SK-N-SH treated with all-trans-retinoic acid at 6 μM for 48 hours (cell line): Measurements from ENCODE around the gene DOHH.

Experiments used
- ATAC-seq: fragments of 200-7000 bp; cut with Tn5 transposase; 3 replicates; pipeline ENCODE4 v1.9.1; 2020; ENCODE audit warnings: mild to moderate bottlenecking, moderate library complexity
- ARNTL ChIP-seq: fragments of 450-650 bp; formaldehyde crosslinking; IDR thresholded peaks from 2 replicates; pipeline ENCODE4 v1.5.0; 2020; ENCODE audit warnings: low read depth, mild to moderate bottlenecking, moderate library complexity, borderline replicate concordance
- BACH2 ChIP-seq: fragments of 250-450 bp; sonication (Bioruptor Pico); IDR thresholded peaks from 2 replicates; pipeline ENCODE4 v1.9.0; 2021; ENCODE audit warnings: mild to moderate bottlenecking, borderline replicate concordance
- ESRRG ChIP-seq: fragments of 250-450 bp; sonication (Bioruptor Pico); IDR thresholded peaks from 2 replicates; pipeline ENCODE4 v1.6.1; 2021; ENCODE audit warnings: mild to moderate bottlenecking
- GLIS3 ChIP-seq: fragments of 250-450 bp; sonication (Bioruptor Pico); IDR thresholded peaks from 2 replicates; pipeline ENCODE4 v1.5.0; 2020; ENCODE audit warnings: mild to moderate bottlenecking, moderate library complexity
- OSR1 ChIP-seq: fragments of 250-450 bp; sonication (Bioruptor Pico); IDR thresholded peaks from 2 replicates; pipeline ENCODE4 v1.8.0; 2022; ENCODE audit warnings: moderate library complexity, mild to moderate bottlenecking, inconsistent platforms
- PATZ1 ChIP-seq: fragments of 250-450 bp; sonication (Bioruptor Pico); IDR thresholded peaks from 2 replicates; pipeline ENCODE4 v1.8.0; 2020; ENCODE audit warnings: mild to moderate bottlenecking, moderate library complexity, borderline replicate concordance
- POU6F1 ChIP-seq: fragments of 250-450 bp; sonication (Bioruptor Pico); IDR thresholded peaks from 2 replicates; pipeline ENCODE4 v1.8.0; 2021; ENCODE audit warnings: low read depth, mild to moderate bottlenecking, moderate library complexity, borderline replicate concordance
- PPARA ChIP-seq: fragments of 250-450 bp; sonication (Bioruptor Pico); IDR thresholded peaks from 2 replicates; pipeline ENCODE4 v1.5.0; 2020; ENCODE audit warnings: mild to moderate bottlenecking, borderline replicate concordance
- SNAI2 ChIP-seq: fragments of 250-450 bp; sonication (Bioruptor Pico); IDR thresholded peaks from 2 replicates; pipeline ENCODE4 v1.5.0; 2020; ENCODE audit warnings: mild to moderate bottlenecking, moderate library complexity
- TCF4 ChIP-seq: fragments of 250-450 bp; sonication (Bioruptor Pico); IDR thresholded peaks from 2 replicates; pipeline ENCODE4 v1.8.0; 2021; ENCODE audit warnings: mild to moderate bottlenecking, moderate library complexity, borderline replicate concordance
- TOX ChIP-seq: fragments of 250-450 bp; sonication (Bioruptor Pico); IDR thresholded peaks from 2 replicates; pipeline ENCODE4 v1.8.0; 2021; ENCODE audit warnings: mild to moderate bottlenecking, moderate library complexity, borderline replicate concordance
- ZC3H10 ChIP-seq: fragments of 250-450 bp; sonication (Bioruptor Pico); IDR thresholded peaks from 2 replicates; pipeline ENCODE4 v1.5.1; 2021; ENCODE audit warnings: mild to moderate bottlenecking, moderate library complexity
- ZFP3 ChIP-seq: fragments of 250-450 bp; sonication (Bioruptor Pico); IDR thresholded peaks from 2 replicates; pipeline ENCODE4 v1.5.0; 2020; ENCODE audit warnings: mild to moderate bottlenecking, moderate library complexity
- ZFP30 ChIP-seq: fragments of 450-650 bp; formaldehyde crosslinking; IDR thresholded peaks from 2 replicates; pipeline ENCODE4 v1.5.0; 2022; ENCODE audit warnings: mild to moderate bottlenecking, moderate library complexity
- ZNF565 ChIP-seq: fragments of 450-650 bp; formaldehyde crosslinking; conservative IDR thresholded peaks from 2 replicates; pipeline ENCODE4 v1.5.0; 2020; ENCODE audit warnings: low read depth, mild to moderate bottlenecking, moderate library complexity
- ZNF70 ChIP-seq: fragments of 450-650 bp; formaldehyde crosslinking; IDR thresholded peaks from 2 replicates; pipeline ENCODE4 v1.5.0; 2020; ENCODE audit warnings: mild to moderate bottlenecking, moderate library complexity
- TF ChIP-seq, protein P1 (sequence below): fragments of 250-450 bp; sonication (Bioruptor Pico); IDR thresholded peaks from 2 replicates; pipeline ENCODE4 v1.5.0; 2020; ENCODE audit warnings: mild to moderate bottlenecking, moderate library complexity
- TF ChIP-seq, protein P2 (sequence below): fragments of 250-450 bp; sonication (Bioruptor Pico); IDR thresholded peaks from 2 replicates; pipeline ENCODE4 v1.5.1; 2020; ENCODE audit warnings: low read depth, mild to moderate bottlenecking, moderate library complexity

Gene DOHH

GRCh38 chr19:3547301-3547731 lies 46.8 kb upstream of the DOHH start (continued):
- TF ChIP-seq, protein P1, sequence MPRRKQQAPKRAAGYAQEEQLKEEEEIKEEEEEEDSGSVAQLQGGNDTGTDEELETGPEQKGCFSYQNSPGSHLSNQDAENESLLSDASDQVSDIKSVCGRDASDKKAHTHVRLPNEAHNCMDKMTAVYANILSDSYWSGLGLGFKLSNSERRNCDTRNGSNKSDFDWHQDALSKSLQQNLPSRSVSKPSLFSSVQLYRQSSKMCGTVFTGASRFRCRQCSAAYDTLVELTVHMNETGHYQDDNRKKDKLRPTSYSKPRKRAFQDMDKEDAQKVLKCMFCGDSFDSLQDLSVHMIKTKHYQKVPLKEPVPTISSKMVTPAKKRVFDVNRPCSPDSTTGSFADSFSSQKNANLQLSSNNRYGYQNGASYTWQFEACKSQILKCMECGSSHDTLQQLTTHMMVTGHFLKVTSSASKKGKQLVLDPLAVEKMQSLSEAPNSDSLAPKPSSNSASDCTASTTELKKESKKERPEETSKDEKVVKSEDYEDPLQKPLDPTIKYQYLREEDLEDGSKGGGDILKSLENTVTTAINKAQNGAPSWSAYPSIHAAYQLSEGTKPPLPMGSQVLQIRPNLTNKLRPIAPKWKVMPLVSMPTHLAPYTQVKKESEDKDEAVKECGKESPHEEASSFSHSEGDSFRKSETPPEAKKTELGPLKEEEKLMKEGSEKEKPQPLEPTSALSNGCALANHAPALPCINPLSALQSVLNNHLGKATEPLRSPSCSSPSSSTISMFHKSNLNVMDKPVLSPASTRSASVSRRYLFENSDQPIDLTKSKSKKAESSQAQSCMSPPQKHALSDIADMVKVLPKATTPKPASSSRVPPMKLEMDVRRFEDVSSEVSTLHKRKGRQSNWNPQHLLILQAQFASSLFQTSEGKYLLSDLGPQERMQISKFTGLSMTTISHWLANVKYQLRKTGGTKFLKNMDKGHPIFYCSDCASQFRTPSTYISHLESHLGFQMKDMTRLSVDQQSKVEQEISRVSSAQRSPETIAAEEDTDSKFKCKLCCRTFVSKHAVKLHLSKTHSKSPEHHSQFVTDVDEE (CRISPR knock-in tag) = no peak
- TF ChIP-seq, all 23 proteins: peak for 0

- ATAC-seq = no peak
- TF ChIP-seq PPARA (no peak), ARNTL (no peak), PATZ1 (CRISPR knock-in tag) (no peak), ZNF70 (CRISPR knock-in tag) (no peak), ZC3H10 (CRISPR knock-in tag) (no peak), ZFP30 (CRISPR knock-in tag) (no peak), ZNF565 (CRISPR knock-in tag) (no peak), SNAI2 (no peak), ESRRG (CRISPR knock-in tag) (no peak), BACH2 (CRISPR knock-in tag) (no peak), GLIS3 (CRISPR knock-in tag) (no peak), OSR1 (CRISPR knock-in tag) (no peak), ZFP3 (no peak), POU6F1 (no peak), TCF4 (CRISPR knock-in tag) (no peak)
- TF ChIP-seq, protein P2, sequence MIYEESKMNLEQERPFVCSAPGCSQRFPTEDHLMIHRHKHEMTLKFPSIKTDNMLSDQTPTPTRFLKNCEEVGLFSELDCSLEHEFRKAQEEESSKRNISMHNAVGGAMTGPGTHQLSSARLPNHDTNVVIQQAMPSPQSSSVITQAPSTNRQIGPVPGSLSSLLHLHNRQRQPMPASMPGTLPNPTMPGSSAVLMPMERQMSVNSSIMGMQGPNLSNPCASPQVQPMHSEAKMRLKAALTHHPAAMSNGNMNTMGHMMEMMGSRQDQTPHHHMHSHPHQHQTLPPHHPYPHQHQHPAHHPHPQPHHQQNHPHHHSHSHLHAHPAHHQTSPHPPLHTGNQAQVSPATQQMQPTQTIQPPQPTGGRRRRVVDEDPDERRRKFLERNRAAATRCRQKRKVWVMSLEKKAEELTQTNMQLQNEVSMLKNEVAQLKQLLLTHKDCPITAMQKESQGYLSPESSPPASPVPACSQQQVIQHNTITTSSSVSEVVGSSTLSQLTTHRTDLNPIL (CRISPR knock-in tag) = no peak
- TF ChIP-seq, protein P1 (CRISPR knock-in tag) = no peak
- TF ChIP-seq, all 23 proteins: peak for 0
Observed at GRCh38 chr19:3546119-3546518, 45.6 kb upstream of the DOHH start.

- TF ChIP-seq TOX (CRISPR knock-in tag) = no peak
- ATAC-seq = no peak
Observed at GRCh38 chr19:3545669-3546034, 45.2 kb upstream of the DOHH start.
